HG03378 (cell line): ENCODE results near the gene LDLRAD1.
"Not testable (repeated sequence)": the region's sequence is repeated elsewhere in the genome, so short reads cannot be mapped to it uniquely, and the experiment has no call there.

Experiments used
- ATAC-seq: cut with Tn5 transposase; IDR thresholded peaks from one replicate; pipeline ENCODE4 v1.9.1; 2021; ENCODE audit warnings: mild to moderate bottlenecking, moderate library complexity; ENCODE audit not compliant: unreplicated experiment

Gene LDLRAD1, protein sequence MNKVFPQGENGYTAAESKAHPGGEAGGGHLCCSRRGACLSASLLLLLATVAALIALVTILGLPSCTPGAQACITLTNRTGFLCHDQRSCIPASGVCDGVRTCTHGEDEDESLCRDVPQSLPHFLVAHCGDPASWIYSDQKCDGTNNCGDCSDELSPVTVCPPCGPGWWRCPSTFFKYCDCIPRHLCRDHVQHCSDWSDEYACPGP

DNA sequence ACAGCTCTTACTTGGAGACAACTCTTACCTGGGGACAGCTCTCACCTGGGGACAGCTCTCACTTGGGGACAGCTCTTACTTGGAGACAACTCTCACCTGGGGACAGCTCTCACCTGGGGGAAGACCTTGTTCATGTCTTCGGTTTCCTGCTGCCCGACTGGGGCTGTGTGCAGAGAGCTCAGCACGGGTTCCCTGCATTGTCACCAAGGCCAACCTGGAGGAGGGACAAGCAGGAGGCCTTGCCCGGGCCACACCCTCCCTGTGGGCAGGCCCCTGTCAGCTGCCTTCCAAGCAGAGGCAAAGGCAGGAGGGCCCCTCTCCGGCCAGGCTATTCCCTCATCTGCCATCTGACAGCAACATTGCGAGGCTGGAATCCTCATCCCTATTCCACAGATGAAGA is at the start of gene LDLRAD1:
TSS of gene LDLRAD1 (minus strand) at position 208 of the 400 bp plus-strand sequence. CDS start at position 134, 74 bp downstream.
- ATAC-seq: no peak

DNA sequence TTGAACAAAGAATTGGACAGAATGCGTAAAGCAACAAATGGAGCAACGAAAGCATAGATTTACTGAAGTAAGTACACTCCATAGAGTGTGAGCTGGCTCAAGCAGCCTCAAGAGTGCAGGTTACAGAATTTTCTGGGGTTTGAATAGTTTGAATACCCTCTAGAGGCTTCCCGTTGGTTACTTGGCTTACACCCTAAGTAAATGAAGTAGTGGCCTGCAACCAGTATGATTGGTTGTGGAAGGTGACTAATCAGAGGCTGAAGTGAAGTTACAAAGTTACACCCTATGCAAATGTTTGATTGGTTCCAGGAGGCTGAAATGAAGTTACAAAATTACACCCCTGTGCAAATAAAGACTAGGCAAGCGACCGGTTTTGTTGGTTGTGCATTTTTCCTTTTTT is 46.3 kb upstream of the LDLRAD1 start:
- ATAC-seq: no peak

- no peak for ATAC-seq
Observed at GRCh38 chr1:54054438-54054749, 36.4 kb upstream of the LDLRAD1 start.

DNA sequence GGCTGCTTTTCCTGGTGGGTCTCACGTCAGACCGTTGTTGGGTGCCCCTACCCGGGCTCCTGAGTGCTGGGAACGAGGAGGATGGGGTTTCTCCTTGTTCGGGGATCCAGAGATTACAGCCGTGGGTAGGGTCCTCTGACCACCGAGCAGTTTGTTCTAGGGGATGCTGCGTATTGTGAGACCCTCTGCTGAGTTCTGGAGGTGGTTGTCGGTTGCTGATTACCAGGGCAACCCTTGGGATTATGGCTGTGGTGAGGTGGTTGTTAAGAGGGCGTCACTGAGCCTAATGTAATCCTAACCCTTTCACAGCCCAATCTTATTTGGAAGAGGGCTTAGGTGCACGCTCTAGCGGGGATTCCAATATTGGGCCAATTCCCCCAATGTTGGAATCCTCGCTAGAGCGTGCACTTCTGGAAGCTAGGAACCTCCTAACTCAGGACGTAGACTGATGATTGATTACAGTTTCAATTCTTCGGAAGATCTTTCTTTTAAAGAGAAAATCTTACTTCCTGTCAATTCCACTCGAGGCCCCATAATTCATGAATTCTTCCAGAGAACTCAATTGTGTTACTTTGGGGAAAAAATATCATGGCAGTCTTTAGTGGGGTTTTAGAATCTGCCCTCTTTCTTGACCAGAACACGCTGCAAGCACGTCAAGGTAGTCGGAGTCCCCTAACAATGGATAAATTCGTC is 35.9 kb upstream of the LDLRAD1 start:
- ATAC-seq: no peak

DNA sequence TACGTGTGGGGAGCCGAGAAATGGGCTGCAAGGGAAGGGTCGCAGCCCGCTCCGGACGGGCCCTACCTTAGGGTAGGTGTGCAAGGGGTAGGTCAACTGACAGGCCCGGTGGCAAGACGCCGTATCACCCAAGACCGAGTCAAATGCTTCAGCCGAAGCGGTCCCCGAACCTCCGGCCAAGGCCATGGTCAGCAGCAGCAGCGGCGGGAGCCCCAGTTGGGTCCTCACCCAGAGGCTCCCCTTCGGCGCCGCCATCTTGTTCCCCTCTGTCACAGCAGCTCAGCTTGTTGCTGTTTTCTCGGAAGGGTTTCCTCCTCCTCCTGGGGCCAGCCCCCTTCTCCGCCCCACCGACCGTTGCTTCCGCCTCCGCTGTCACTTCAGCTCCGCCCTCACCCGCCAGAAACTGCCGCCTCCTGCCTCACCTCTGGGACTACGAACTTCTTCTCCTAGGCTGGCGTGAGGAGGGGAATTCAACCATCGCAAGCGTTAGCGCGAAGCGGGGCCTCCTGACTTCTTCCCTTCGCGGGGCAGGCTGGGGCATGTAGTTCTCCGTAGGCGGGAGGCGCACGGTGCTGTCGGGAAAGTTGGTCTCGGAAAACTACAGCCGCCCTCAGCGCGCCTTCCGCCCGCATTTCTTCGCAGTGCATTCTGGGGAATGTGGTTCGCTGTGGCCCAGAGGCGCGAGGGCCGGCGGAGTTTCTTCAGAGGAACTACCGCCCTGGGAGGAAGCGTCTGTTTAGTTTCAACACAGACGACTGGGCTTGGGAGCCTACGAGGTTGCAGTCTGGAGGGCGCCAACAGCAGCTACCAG is 35.2 kb upstream of the LDLRAD1 start, which contains the start of the genes TCEANC2 and TMEM59:
TSS of gene TCEANC2 (plus strand) at position 675 of the 811 bp plus-strand sequence. CDS start 815 bp downstream, outside the sequence.
TSS of gene TMEM59 (minus strand) at position 271 of the 811 bp plus-strand sequence. CDS start at position 255, 16 bp downstream.
- ATAC-seq: peak; percentile 93

DNA sequence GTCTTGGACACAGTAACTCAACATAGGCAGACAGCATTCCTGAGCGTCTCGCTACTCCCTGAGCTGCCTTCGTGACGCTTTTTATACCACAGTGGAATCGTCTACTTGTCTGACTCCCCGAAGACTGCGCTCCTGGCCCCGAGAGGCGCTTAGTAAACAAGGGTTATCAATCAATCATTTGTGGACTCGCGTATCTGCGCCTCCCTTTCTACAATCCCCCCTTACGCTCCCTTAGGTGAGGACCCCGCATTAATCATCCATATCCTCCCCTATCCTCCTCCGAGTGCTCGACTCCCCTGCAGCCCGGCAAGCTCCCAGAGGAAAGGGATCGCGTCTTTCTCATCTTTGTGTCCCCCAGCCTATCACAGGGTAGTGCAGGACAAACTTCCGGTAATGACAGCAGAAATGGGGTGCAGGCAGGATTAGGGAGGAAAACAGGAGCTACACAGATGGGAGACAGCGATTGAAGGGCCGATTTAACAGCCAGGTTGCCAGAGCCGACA is 34.5 kb upstream of the LDLRAD1 start:
- peak; percentile 8 for ATAC-seq

- ATAC-seq: no peak
Observed at GRCh38 chr1:54051933-54052430, 34.0 kb upstream of the LDLRAD1 start.

- ATAC-seq: not testable (repeated sequence)
Observed at GRCh38 chr1:54050435-54050834, 32.4 kb upstream of the LDLRAD1 start.

GRCh38 chr1:54047384-54048305 is 29.7 kb upstream of the LDLRAD1 start:
- no peak for ATAC-seq

DNA sequence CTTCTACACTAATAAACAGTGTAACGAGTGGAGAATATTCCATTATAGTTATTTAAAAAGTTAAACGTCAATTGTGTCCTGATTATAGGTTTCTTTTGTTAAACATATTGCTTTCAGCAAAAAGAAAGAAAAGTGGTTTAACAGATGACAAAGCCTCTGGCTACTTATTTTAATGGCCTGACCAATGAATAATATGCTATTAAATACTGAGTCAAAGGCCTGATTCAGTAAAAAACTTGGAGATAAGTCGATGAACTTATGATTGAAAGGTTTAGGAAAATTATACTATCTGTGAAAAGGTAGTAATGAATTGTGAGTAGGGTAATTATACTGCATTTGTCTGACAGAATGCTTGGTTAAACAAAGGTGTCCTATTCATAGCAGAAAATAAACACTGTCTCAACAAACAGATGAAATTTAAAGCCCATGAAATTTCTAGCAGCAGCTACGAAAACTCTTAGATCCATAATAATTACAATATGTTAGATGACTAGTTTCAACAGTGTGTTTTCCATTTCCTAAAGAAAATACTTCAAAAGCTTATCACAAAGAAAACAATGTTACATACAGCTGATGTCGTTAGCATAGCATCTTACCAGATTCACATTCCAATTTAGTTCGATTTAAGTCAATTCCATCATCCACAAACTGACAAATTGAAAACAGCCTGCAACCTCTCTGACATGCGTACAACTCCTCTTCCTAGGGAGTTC is 28.8 kb upstream of the LDLRAD1 start:
- ATAC-seq: no peak

DNA sequence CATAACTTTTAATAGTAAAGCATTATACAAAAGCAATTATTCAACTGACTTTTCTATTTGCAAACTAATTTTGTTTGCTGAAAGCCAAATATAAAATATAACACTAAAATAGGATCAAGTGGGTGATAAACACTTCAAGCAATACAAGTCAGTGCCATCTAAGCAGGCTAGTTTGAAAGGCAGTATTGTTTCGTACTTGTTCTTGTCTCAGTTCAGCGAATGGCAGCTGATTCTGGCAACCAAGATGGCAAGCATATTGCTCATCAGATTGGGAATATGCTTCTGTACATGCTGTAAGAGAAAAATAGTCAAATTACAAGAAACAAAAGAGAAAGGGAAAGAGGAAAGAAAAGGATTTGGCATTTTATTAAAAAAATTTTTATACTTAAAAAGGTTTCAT is 27.5 kb upstream of the LDLRAD1 start:
- no peak for ATAC-seq

- no peak for ATAC-seq
Observed at GRCh38 chr1:54041806-54042205, 23.8 kb upstream of the LDLRAD1 start.

DNA sequence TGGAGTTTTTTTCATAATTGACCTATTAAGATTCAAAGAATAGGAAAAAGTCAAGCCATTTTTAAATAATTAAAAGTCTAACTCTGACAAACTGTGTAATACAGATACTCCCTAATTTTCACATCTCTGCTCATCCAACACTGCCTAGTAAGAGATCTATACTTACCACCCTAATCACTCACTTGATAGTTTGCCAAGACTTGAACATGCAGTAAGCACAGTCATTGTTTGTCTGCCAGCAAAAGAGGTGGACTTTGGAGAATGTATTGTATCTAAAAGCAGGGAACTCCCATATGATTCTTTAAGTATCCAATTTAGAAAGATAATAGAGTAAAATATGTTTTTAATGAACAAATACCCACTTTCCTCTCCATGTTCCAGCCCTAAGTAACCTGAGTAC is 19.5 kb upstream of the LDLRAD1 start:
- no peak for ATAC-seq

GRCh38 chr1:54028306-54029251 is 10.6 kb upstream of the LDLRAD1 start:
- no peak for ATAC-seq

GRCh38 chr1:54027848-54028247 is 9.9 kb upstream of the LDLRAD1 start:
- ATAC-seq: no peak

- ATAC-seq: not testable (repeated sequence)
Observed at GRCh38 chr1:54024811-54025210, 6.8 kb upstream of the LDLRAD1 start.

DNA sequence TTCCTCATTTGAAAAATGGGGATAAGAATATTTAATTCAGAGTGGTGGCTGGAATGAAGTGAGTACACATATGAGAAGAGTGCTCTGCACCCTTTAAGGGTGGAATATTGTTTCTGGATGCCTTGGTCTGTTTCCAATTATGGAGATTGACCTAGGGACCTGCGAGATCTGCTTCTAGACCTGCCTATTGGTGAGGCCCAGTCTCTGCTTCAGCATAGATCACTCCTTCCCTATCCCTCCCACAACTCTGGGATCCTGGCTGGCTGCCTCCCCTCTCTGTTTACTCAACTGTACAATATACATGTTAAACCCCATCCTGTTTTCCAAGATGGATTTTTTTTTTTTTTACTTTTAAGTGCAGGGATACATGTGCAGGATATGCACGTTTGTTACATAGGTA is 6.4 kb upstream of the LDLRAD1 start:
- no peak for ATAC-seq

GRCh38 chr1:54019562-54020176 is 1.7 kb upstream of the LDLRAD1 start:
- ATAC-seq: not testable (repeated sequence)
